ENCODE measurements around the gene RAPGEF5.

DNA sequence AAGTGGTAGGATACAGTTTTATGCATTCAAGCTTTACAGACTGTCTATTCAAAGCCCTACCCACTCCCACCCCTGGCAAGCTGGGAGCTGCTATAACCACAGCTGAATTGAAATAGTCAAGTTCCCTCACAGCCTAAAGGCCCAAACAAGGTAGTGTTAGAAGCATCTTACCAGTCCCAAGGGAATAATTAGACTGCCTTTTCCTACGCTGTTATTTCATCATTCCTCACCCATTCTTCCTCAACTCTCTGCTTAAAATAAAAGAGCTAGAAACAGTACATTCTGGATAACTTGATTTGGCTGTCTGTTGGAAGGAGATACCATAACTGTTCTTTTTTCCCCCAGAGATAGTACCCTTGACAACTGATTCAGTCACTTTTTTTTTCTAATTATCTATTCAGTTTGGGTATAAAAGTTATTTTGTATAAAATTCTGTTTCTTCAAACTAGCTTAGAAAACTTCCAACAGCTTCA, 54.0 kb downstream of the RAPGEF5 start:
- no peak for TF ChIP-seq EZH2 (IDR thresholded peaks at IDR 0.05; ENCODE audit: low read length, unreplicated experiment)
- TF ChIP-seq CTCF (conservative IDR thresholded peaks at IDR 0.05; ENCODE audit: low read depth, low read length), result no peak

All from PC-3 (cell line).